Measurements from ENCODE around the gene PTAFR.

The PTAFR gene

GRCh38 chr1:28113242-28113572 is 63.3 kb downstream of the PTAFR start:
- no peak overlapping the region for H3K4ac ChIP-seq (ENCODE audit: low read depth in 1 of 2, low read length in 2 of 2)
- no peak overlapping the region for H3K14ac ChIP-seq (ENCODE audit: low read length in 2 of 2)
- no peak overlapping the region for H2BK12ac ChIP-seq (ENCODE audit: low read length in 2 of 2)
- no peak overlapping the region for H3K4me2 ChIP-seq (ENCODE audit: low read length, poor library complexity, severe bottlenecking)
- H2AFZ ChIP-seq (ENCODE audit: low read depth, low read length), result no peak overlapping the region
- no peak overlapping the region for H3K18ac ChIP-seq (ENCODE audit: low read depth in 1 of 2, low read length in 2 of 2)
- peaks cover 3% of the 10 kb centered on the region for H3K4me1 ChIP-seq (ENCODE audit: control insufficient read depth, insufficient read depth, low read depth, low read length)
- no peak overlapping the region for H3K4me3 ChIP-seq (ENCODE audit: insufficient read depth in 1 of 2, low read depth in 1 of 2, low read length in 2 of 2)
- H3K27me3 ChIP-seq (ENCODE audit: control insufficient read depth in 1 of 2, insufficient read depth in 1 of 2, low read length in 2 of 2), result no peaks in the 10 kb centered on the region
- H2BK120ac ChIP-seq (ENCODE audit: low read depth, low read length), result no peak overlapping the region
- no peaks in the 10 kb centered on the region for H3K79me1 ChIP-seq (replicated peaks; ENCODE audit: low read length, poor library complexity, severe bottlenecking)
- WGBS, result 100% methylated on average over 3 of the region's 3 CpGs
- DNase-seq, result no peak
- no peak overlapping the region for H3K23ac ChIP-seq (ENCODE audit: low read length in 2 of 2)
- no peaks in the 10 kb centered on the region for H3K9me3 ChIP-seq (ENCODE audit: control insufficient read depth, low read length)
- no peak overlapping the region for H4K91ac ChIP-seq (ENCODE audit: low read length)
- no peak overlapping the region for H2AK5ac ChIP-seq (ENCODE audit: low read length, severe bottlenecking)
- no peak overlapping the region for H2BK5ac ChIP-seq (ENCODE audit: low read depth, low read length, poor library complexity, severe bottlenecking)
- no peaks in the 10 kb centered on the region for H3K36me3 ChIP-seq (ENCODE audit: control insufficient read depth in 1 of 2, insufficient read depth in 2 of 2, low read depth in 1 of 2, low read length in 2 of 2)
- H2BK15ac ChIP-seq (ENCODE audit: low read depth, poor library complexity, severe bottlenecking), result no peak overlapping the region
- H3K9ac ChIP-seq (ENCODE audit: low read length), result no peak overlapping the region
- H4K8ac ChIP-seq (ENCODE audit: low read length), result no peak overlapping the region
- no peak overlapping the region for H3K27ac ChIP-seq (ENCODE audit: low read length, poor library complexity, severe bottlenecking)

DNA sequence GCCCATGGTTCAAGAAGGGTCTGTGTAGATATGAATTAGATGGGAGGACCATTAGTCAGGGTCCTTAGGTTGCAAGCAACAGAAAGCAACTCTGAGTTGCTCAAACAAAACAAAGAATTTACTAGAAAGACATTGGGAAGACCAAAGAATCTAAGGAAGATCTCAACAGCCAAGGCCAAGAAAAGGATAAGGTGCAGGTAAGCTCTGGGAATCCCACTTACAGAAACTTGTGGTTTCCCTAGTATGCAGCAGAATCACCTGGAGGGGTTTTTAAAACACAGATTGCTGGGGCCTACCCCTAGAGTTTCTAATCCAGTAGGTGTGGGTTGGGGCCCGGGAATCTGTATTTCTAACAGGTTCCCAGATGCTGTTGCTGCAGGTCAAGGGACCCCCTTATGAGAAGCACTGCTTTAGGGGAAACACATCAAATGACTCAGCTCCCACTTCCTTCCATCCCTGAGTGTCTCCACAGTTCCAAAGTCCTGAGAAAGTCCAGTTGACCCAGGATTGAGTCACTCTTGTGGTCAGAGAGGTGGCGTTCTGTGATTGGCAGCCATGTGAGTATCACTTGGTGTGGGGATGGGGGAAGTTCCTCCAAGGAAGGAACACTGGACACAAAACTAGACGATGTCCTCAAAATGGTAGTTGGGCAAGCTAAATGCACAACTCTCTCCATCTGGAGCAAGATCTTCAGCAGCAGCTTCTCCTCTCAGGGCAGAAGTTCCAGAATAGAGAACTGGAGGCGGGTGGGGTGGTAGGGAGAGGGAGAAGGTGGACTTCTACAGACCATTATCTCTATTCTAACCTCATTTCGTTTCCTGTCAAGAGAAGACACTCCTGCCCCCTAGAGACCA is 63.9 kb downstream of the PTAFR start:
- no peak overlapping the region for H3K9ac ChIP-seq (ENCODE audit: low read length)
- H2AFZ ChIP-seq (ENCODE audit: low read depth, low read length), result peak overlapping the region; percentile 8
- H3K14ac ChIP-seq (ENCODE audit: low read length in 2 of 2), result no peak overlapping the region
- H3K36me3 ChIP-seq (ENCODE audit: control insufficient read depth in 1 of 2, insufficient read depth in 2 of 2, low read depth in 1 of 2, low read length in 2 of 2), result no peaks in the 10 kb centered on the region
- no peak overlapping the region for H3K27ac ChIP-seq (ENCODE audit: low read length, poor library complexity, severe bottlenecking)
- no peak overlapping the region for H2BK15ac ChIP-seq (ENCODE audit: low read depth, poor library complexity, severe bottlenecking)
- H4K91ac ChIP-seq (ENCODE audit: low read length), result no peak overlapping the region
- H3K9me3 ChIP-seq (ENCODE audit: control insufficient read depth, low read length), result no peaks in the 10 kb centered on the region
- no peak overlapping the region for H2BK120ac ChIP-seq (ENCODE audit: low read depth, low read length)
- DNase-seq, result peak; percentile 84
- no peak overlapping the region for H2BK5ac ChIP-seq (ENCODE audit: low read depth, low read length, poor library complexity, severe bottlenecking)
- H3K4me1 ChIP-seq (ENCODE audit: control insufficient read depth, insufficient read depth, low read depth, low read length), result peaks cover 3% of the 10 kb centered on the region
- peak overlapping the region in 1 of 2 experiments; percentile 64 for H3K18ac ChIP-seq (ENCODE audit: low read depth in 1 of 2, low read length in 2 of 2)
- H3K27me3 ChIP-seq (ENCODE audit: control insufficient read depth in 1 of 2, insufficient read depth in 1 of 2, low read length in 2 of 2), result no peaks in the 10 kb centered on the region
- no peak overlapping the region for H2AK5ac ChIP-seq (ENCODE audit: low read length, severe bottlenecking)
- no peaks in the 10 kb centered on the region for H3K79me1 ChIP-seq (replicated peaks; ENCODE audit: low read length, poor library complexity, severe bottlenecking)
- no peak overlapping the region for H3K4me2 ChIP-seq (ENCODE audit: low read length, poor library complexity, severe bottlenecking)
- no peak overlapping the region for H2BK12ac ChIP-seq (ENCODE audit: low read length in 2 of 2)
- peak overlapping the region; percentile 49 for H4K8ac ChIP-seq (ENCODE audit: low read length)
- H3K23ac ChIP-seq (ENCODE audit: low read length in 2 of 2), result no peak overlapping the region
- H3K4ac ChIP-seq (ENCODE audit: low read depth in 1 of 2, low read length in 2 of 2), result no peak overlapping the region
- no peak overlapping the region for H3K4me3 ChIP-seq (ENCODE audit: insufficient read depth in 1 of 2, low read depth in 1 of 2, low read length in 2 of 2)
- 38% methylated on average over 3 of the region's 5 CpGs for WGBS

DNA sequence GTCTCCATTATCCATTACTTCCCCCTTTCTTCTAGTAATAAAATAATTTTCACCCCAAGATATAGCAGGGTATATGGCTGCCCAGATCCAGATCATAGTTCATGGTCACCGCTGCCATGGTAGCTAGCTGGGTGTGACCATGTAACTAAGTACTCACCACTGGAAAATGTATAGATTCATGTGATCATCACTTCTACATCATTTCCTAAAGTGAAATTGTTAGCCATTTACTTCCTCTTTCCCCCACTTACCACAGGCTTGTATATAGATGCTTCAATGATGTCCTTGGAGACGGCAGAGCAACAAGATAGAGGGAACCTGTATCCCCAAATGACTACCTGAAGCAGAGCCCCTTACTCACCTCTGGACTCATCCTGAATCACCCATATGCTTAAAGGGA is 65.3 kb downstream of the PTAFR start:
- H2BK15ac ChIP-seq (ENCODE audit: low read depth, poor library complexity, severe bottlenecking), result no peak overlapping the region
- no peaks in the 10 kb centered on the region for H3K79me1 ChIP-seq (replicated peaks; ENCODE audit: low read length, poor library complexity, severe bottlenecking)
- no peak overlapping the region for H2BK5ac ChIP-seq (ENCODE audit: low read depth, low read length, poor library complexity, severe bottlenecking)
- no peak overlapping the region for H3K14ac ChIP-seq (ENCODE audit: low read length in 2 of 2)
- no peak for DNase-seq
- H3K4ac ChIP-seq (ENCODE audit: low read depth in 1 of 2, low read length in 2 of 2), result no peak overlapping the region
- no peak overlapping the region for H3K9ac ChIP-seq (ENCODE audit: low read length)
- H4K8ac ChIP-seq (ENCODE audit: low read length), result no peak overlapping the region
- no peak overlapping the region for H3K4me3 ChIP-seq (ENCODE audit: insufficient read depth in 1 of 2, low read depth in 1 of 2, low read length in 2 of 2)
- peaks cover 3% of the 10 kb centered on the region for H3K4me1 ChIP-seq (ENCODE audit: control insufficient read depth, insufficient read depth, low read depth, low read length)
- H3K27me3 ChIP-seq (ENCODE audit: control insufficient read depth in 1 of 2, insufficient read depth in 1 of 2, low read length in 2 of 2), result no peaks in the 10 kb centered on the region
- no peak overlapping the region for H3K18ac ChIP-seq (ENCODE audit: low read depth in 1 of 2, low read length in 2 of 2)
- WGBS, result 98% methylated on average over 2 of the region's 2 CpGs
- no peak overlapping the region for H4K91ac ChIP-seq (ENCODE audit: low read length)
- H2BK12ac ChIP-seq (ENCODE audit: low read length in 2 of 2), result no peak overlapping the region
- no peaks in the 10 kb centered on the region for H3K36me3 ChIP-seq (ENCODE audit: control insufficient read depth in 1 of 2, insufficient read depth in 2 of 2, low read depth in 1 of 2, low read length in 2 of 2)
- no peak overlapping the region for H3K27ac ChIP-seq (ENCODE audit: low read length, poor library complexity, severe bottlenecking)
- H3K4me2 ChIP-seq (ENCODE audit: low read length, poor library complexity, severe bottlenecking), result no peak overlapping the region
- H2AFZ ChIP-seq (ENCODE audit: low read depth, low read length), result no peak overlapping the region
- no peak overlapping the region for H2BK120ac ChIP-seq (ENCODE audit: low read depth, low read length)
- H3K9me3 ChIP-seq (ENCODE audit: control insufficient read depth, low read length), result no peaks in the 10 kb centered on the region
- no peak overlapping the region for H3K23ac ChIP-seq (ENCODE audit: low read length in 2 of 2)
- no peak overlapping the region for H2AK5ac ChIP-seq (ENCODE audit: low read length, severe bottlenecking)

- no peak overlapping the region for H3K9ac ChIP-seq (ENCODE audit: low read length)
- H3K18ac ChIP-seq (ENCODE audit: low read depth in 1 of 2, low read length in 2 of 2), result no peak overlapping the region
- peaks cover 3% of the 10 kb centered on the region for H3K4me1 ChIP-seq (ENCODE audit: control insufficient read depth, insufficient read depth, low read depth, low read length)
- no peaks in the 10 kb centered on the region for H3K79me1 ChIP-seq (replicated peaks; ENCODE audit: low read length, poor library complexity, severe bottlenecking)
- no peak overlapping the region for H3K4ac ChIP-seq (ENCODE audit: low read depth in 1 of 2, low read length in 2 of 2)
- H4K91ac ChIP-seq (ENCODE audit: low read length), result no peak overlapping the region
- H2AK5ac ChIP-seq (ENCODE audit: low read length, severe bottlenecking), result peak overlapping the region; percentile 77
- no peak overlapping the region for H2BK15ac ChIP-seq (ENCODE audit: low read depth, poor library complexity, severe bottlenecking)
- H3K4me3 ChIP-seq (ENCODE audit: insufficient read depth in 1 of 2, low read depth in 1 of 2, low read length in 2 of 2), result no peak overlapping the region
- no peaks in the 10 kb centered on the region for H3K27me3 ChIP-seq (ENCODE audit: control insufficient read depth in 1 of 2, insufficient read depth in 1 of 2, low read length in 2 of 2)
- H2BK120ac ChIP-seq (ENCODE audit: low read depth, low read length), result no peak overlapping the region
- H3K14ac ChIP-seq (ENCODE audit: low read length in 2 of 2), result no peak overlapping the region
- DNase-seq, result peak; percentile 33
- H3K4me2 ChIP-seq (ENCODE audit: low read length, poor library complexity, severe bottlenecking), result no peak overlapping the region
- no peak overlapping the region for H2BK12ac ChIP-seq (ENCODE audit: low read length in 2 of 2)
- H4K8ac ChIP-seq (ENCODE audit: low read length), result no peak overlapping the region
- H2BK5ac ChIP-seq (ENCODE audit: low read depth, low read length, poor library complexity, severe bottlenecking), result no peak overlapping the region
- H2AFZ ChIP-seq (ENCODE audit: low read depth, low read length), result no peak overlapping the region
- H3K23ac ChIP-seq (ENCODE audit: low read length in 2 of 2), result no peak overlapping the region
- no CpG with 5 or more reads among the region's 1 CpG for WGBS
- no peak overlapping the region for H3K27ac ChIP-seq (ENCODE audit: low read length, poor library complexity, severe bottlenecking)
- H3K9me3 ChIP-seq (ENCODE audit: control insufficient read depth, low read length), result no peaks in the 10 kb centered on the region
- H3K36me3 ChIP-seq (ENCODE audit: control insufficient read depth in 1 of 2, insufficient read depth in 2 of 2, low read depth in 1 of 2, low read length in 2 of 2), result no peaks in the 10 kb centered on the region
Measured at GRCh38 chr1:28110555-28110954, 65.9 kb downstream of the PTAFR start.
